IMR-90 (cell line): ENCODE data around the gene NEO1.

Experiments used
- NFE2L2 ChIP-seq: fragments of 150-350 bp; IDR thresholded peaks from 2 replicates; pipeline ENCODE4 v1.6.1; 2016; ENCODE audit warnings: low read depth, mild to moderate bottlenecking, low read length
- POLR2A ChIP-seq: IDR thresholded peaks from 2 replicates; pipeline ENCODE4 v1.6.1; 2012; ENCODE audit warnings: mild to moderate bottlenecking, low read depth, low read length
- RFX5 ChIP-seq: IDR thresholded peaks from 2 replicates; pipeline ENCODE4 v1.8.0; 2012; ENCODE audit warnings: low read depth, mild to moderate bottlenecking, low read length, moderate library complexity
- TF ChIP-seq, protein P1 (sequence below): conservative IDR thresholded peaks from 2 replicates; pipeline ENCODE4 v1.5.1; 2012; ENCODE audit warnings: mild to moderate bottlenecking, low read depth, low read length, improper control_type of control experiment

DNA sequence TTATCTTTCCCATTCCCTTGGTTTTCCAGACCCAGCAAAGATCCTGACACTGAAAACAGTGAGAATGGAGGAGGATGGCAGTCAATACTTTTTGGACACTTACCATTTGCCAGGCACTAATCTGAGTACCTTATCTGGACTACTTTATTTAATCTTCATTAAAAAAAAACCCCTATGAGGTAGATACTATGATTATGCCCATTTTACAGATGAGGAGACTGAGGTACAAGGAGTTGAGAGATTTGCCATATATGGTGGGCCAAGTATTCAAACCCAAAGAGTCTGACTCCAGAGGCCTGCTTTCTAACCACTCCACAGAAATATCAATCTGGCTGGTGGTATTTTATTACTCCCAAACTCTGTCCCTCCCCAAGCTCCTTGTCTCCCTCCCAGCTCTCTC lies 296.9 kb downstream of the NEO1 start:
- TF ChIP-seq, protein P1, sequence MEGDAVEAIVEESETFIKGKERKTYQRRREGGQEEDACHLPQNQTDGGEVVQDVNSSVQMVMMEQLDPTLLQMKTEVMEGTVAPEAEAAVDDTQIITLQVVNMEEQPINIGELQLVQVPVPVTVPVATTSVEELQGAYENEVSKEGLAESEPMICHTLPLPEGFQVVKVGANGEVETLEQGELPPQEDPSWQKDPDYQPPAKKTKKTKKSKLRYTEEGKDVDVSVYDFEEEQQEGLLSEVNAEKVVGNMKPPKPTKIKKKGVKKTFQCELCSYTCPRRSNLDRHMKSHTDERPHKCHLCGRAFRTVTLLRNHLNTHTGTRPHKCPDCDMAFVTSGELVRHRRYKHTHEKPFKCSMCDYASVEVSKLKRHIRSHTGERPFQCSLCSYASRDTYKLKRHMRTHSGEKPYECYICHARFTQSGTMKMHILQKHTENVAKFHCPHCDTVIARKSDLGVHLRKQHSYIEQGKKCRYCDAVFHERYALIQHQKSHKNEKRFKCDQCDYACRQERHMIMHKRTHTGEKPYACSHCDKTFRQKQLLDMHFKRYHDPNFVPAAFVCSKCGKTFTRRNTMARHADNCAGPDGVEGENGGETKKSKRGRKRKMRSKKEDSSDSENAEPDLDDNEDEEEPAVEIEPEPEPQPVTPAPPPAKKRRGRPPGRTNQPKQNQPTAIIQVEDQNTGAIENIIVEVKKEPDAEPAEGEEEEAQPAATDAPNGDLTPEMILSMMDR: no peak
- TF ChIP-seq POLR2A: no peak
- no peak for TF ChIP-seq RFX5
- TF ChIP-seq NFE2L2: no peak
